H1 (cell line): ENCODE data around the gene SCNN1A. TPM values are rescaled to one million over a fixed set of nuclear protein-coding genes. Genes with fewer than 3 reads are reported as not detected.

ENCODE experiments used
- ASH2L ChIP-seq: fragments of 200-600, 300-600 bp; sonication (generic); IDR thresholded peaks from one replicate; pipeline ENCODE4 v1.7.1; 2017; ENCODE audit warnings: low read length
- BRCA1 ChIP-seq: IDR thresholded peaks from 2 replicates; pipeline ENCODE4 v1.6.1; 2012; ENCODE audit warnings: low read depth, low read length, improper control_type of control experiment
- CBX8 ChIP-seq: fragments of 300-800, 300-1000 bp; sonication (generic); IDR thresholded peaks from 2 replicates; pipeline ENCODE4 v1.7.1; 2016; ENCODE audit warnings: low read depth, low read length, borderline replicate concordance
- CEBPB ChIP-seq: IDR thresholded peaks from 2 replicates; pipeline ENCODE4 v1.6.1; 2012; ENCODE audit warnings: low read depth, low read length
- CHD2 ChIP-seq: IDR thresholded peaks from 2 replicates; pipeline ENCODE4 v1.6.1; 2012; ENCODE audit warnings: low read length, improper control_type of control experiment
- EGR1 ChIP-seq: IDR thresholded peaks from 2 replicates; pipeline ENCODE4 v1.6.1; 2011; ENCODE audit warnings: low read depth, low read length, borderline replicate concordance
- EZH2 ChIP-seq: fragments of 200-600 bp; sonication (generic); IDR thresholded peaks from 2 replicates; pipeline ENCODE4 v1.7.1; 2012; ENCODE audit warnings: low read depth, mild to moderate bottlenecking, moderate library complexity, low read length, inconsistent platforms; ENCODE audit not compliant: severe bottlenecking
- FOSL1 ChIP-seq: IDR thresholded peaks from 2 replicates; pipeline ENCODE4 v1.6.1; 2011; ENCODE audit warnings: mild to moderate bottlenecking, low read depth, low read length, moderate library complexity; ENCODE audit not compliant: insufficient read depth
- GABPA ChIP-seq: IDR thresholded peaks from 2 replicates; pipeline ENCODE4 v1.6.1; 2011; ENCODE audit warnings: mild to moderate bottlenecking, low read length, moderate library complexity, borderline replicate concordance; ENCODE audit not compliant: insufficient read depth
- HDAC2 ChIP-seq, 2 experiments: fragments of 300-600 bp in 1 of 2; sonication (generic) in 1 of 2; IDR thresholded peaks; 2 replicates each; pipeline ENCODE4 v1.6.1; 2011 to 2012; ENCODE audit warnings: low read depth in 2 of 2, low read length in 2 of 2, mild to moderate bottlenecking in 2 of 2, moderate library complexity in 2 of 2, borderline replicate concordance in 1 of 2, inconsistent platforms in 1 of 2
- JUN ChIP-seq: IDR thresholded peaks from 2 replicates; pipeline ENCODE4 v1.6.1; 2011; ENCODE audit warnings: low read depth, mild to moderate bottlenecking, improper control_type of control experiment, low read length
- MAFK ChIP-seq: IDR thresholded peaks from 2 replicates; pipeline ENCODE4 v1.6.1; 2012; ENCODE audit warnings: low read depth, mild to moderate bottlenecking, improper control_type of control experiment, low read length
- NANOG ChIP-seq: IDR thresholded peaks from 2 replicates; pipeline ENCODE4 v1.6.1; 2011; ENCODE audit warnings: low read length, low read depth, mild to moderate bottlenecking, inconsistent platforms; ENCODE audit not compliant: insufficient read depth, poor library complexity, severe bottlenecking
- NRF1 ChIP-seq: IDR thresholded peaks from 2 replicates; pipeline ENCODE4 v1.6.1; 2011; ENCODE audit warnings: mild to moderate bottlenecking, low read depth, low read length, improper control_type of control experiment
- PHF8 ChIP-seq: fragments of 200-600 bp; sonication (generic); conservative IDR thresholded peaks from 2 replicates; pipeline ENCODE4 v1.7.1; 2012; ENCODE audit warnings: low read depth, mild to moderate bottlenecking, inconsistent platforms, low read length, moderate library complexity
- RFX5 ChIP-seq: IDR thresholded peaks from 2 replicates; pipeline ENCODE4 v1.6.1; 2011; ENCODE audit warnings: low read depth, low read length, improper control_type of control experiment, borderline replicate concordance
- RNF2 ChIP-seq: fragments of 200-900, 300-1000 bp; sonication (generic); IDR thresholded peaks from 2 replicates; pipeline ENCODE4 v1.7.1; 2016; ENCODE audit warnings: borderline replicate concordance, low read depth, mild to moderate bottlenecking, antibody characterized with exemption, low read length; ENCODE audit not compliant: poor library complexity, severe bottlenecking; ENCODE audit errors: missing control alignments
- SIN3A ChIP-seq, 2 experiments: IDR thresholded peaks in 1 of 2; conservative IDR thresholded peaks in 1 of 2; 2 replicates each; pipeline ENCODE4 v1.6.1; 2011 to 2012; ENCODE audit warnings: low read length in 2 of 2, improper control_type of control experiment in 1 of 2, low read depth in 1 of 2, mild to moderate bottlenecking in 1 of 2
- SIX5 ChIP-seq: IDR thresholded peaks from 2 replicates; pipeline ENCODE4 v1.6.1; 2011; ENCODE audit warnings: mild to moderate bottlenecking, low read depth, low read length
- SP1 ChIP-seq: IDR thresholded peaks from 2 replicates; pipeline ENCODE4 v1.6.1; 2011; ENCODE audit warnings: low read depth, low read length
- SP4 ChIP-seq: IDR thresholded peaks from 2 replicates; pipeline ENCODE4 v1.6.1; 2012; ENCODE audit warnings: low read length, inconsistent platforms
- TAF7 ChIP-seq: optimal IDR thresholded peaks from 2 replicates; pipeline ENCODE3; 2011; ENCODE audit warnings: low read depth, mild to moderate bottlenecking, inconsistent platforms, low read length, moderate library complexity, borderline replicate concordance
- ZNF274 ChIP-seq: IDR thresholded peaks from 2 replicates; pipeline ENCODE4 v1.7.0; 2012; ENCODE audit warnings: low read length, borderline replicate concordance; ENCODE audit errors: extremely low read depth
- polyA plus RNA-seq, 7 experiments: library from polyadenylated mRNA; depleted of rRNA in 3 of 7; stranded (reverse) in 5 of 7; unstranded in 2 of 7; fragments of >200 nt in 5 of 7; fragments of 200-250 nt in 2 of 7; gene quantifications; 1 replicate in 5 of 7; 2 replicates in 1 of 7; 4 replicates in 1 of 7; pipeline versions ENCODE4 v1.2.1 to v1.2.3, GENCODE V29; 2011 to 2013; ENCODE audit warnings: missing spikeins in 2 of 7, mixed read lengths in 2 of 7
- total RNA-seq: library from RNA; stranded (reverse); fragmentation: NEBNext Ultra II Directional; extraction: Animal tissue kit (Norgen Biotek cat#: 25700); gene quantifications from 2 replicates; pipeline ENCODE4 v1.2.1, GENCODE V29; 2021

Gene SCNN1A
- total and polyA plus RNA-seq, 2 of the 8 experiments (the other 6 are each of a cell fraction or from before 2014, with no cell fraction given), result 85.5 to 156 TPM

DNA sequence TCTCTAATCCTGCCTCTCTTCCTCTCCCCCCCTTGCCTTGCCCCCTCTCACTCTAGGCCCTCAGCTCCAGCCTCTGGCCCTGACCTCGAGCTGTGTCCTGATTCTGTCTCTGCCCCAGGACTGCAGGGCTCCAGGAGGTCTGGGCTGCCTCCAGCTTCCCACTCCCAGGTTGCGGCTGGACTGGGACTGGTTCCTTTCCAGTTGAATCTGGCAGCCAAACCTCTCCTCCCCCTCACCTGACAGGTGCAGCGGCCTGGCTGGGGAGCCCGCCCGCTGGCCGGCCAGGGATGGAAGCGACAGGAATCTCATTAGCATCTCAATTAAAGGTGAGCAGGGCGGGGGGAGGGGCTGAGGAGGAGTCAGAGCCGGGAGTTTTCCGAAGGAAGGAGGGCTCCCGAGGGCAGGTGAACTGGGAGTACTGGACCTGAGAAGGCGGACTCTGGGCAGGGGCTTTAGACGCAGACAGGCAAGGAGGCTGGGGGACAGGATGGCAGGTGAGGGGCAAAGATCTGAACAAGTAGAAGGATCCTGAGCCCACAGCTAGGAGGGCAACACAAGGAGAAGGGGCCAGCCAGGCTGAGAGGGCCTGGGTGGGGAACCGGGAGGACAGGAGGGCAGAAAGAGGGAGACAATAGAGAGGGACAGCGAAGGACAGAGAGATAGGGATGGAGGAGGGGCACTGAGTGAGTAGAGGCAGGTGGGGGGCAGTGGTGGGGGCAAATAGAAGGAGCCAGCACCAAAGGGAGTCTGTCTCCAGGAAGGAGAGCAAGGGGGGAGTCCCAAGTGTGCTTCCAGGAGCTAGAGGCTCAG lies at the start of gene SCNN1A (continued):
- TF ChIP-seq SIN3A (conservative IDR thresholded peaks at IDR 0.05 in 1 of 2, IDR thresholded peaks at IDR 0.05 in 1 of 2; ENCODE audit: low read depth in 1 of 2, low read length in 2 of 2) (peak; percentile 91 to 94; a peak in 3 of 4 replicates), ZNF274 (no peak), SIX5 (no peak), CBX8 (no peak), NANOG (peak; percentile 58), RFX5 (no peak), JUN (peak; percentile 62; the same call in 1 of the 2 replicates), FOSL1 (no peak), EZH2 (no peak), HDAC2 (IDR thresholded peaks at IDR 0.05; ENCODE audit: borderline replicate concordance in 1 of 2, low read depth in 2 of 2, low read length in 2 of 2) (peak in 1 of 2 experiments; percentile 91; a peak in 3 of 4 replicates), SP1 (peak; percentile 88; the same call in 1 of the 2 replicates), TAF7 (peak; percentile 85), RNF2 (no peak), EGR1 (0 out of 2 replicates have a peak, but pooled peaks have one; percentile 63), ASH2L (peak; percentile 86), PHF8 (peak; percentile 38), SP4 (no peak), MAFK (no peak), CHD2 (peak; percentile 18; the same call in 1 of the 2 replicates), NRF1 (no peak), GABPA (no peak), BRCA1 (no peak), CEBPB (no peak)
